MM.1S (cell line): ENCODE data around the gene POTEH.
"Not testable (repeated sequence)": the region's sequence is repeated elsewhere in the genome, so short reads cannot be mapped to it uniquely, and the experiment has no call there.

ENCODE experiments used
- CTCF ChIP-seq: fragments of 300-600 bp; sonication (generic); IDR thresholded peaks from 2 replicates; pipeline ENCODE4 v1.5.1; 2016; ENCODE audit warnings: antibody characterized with exemption, low read length, mixed read lengths
- EZH2 ChIP-seq: fragments of 300-600 bp; sonication (generic); optimal IDR thresholded peaks from 2 replicates; pipeline ENCODE3; 2017; ENCODE audit warnings: low read depth, mild to moderate bottlenecking, antibody characterized with exemption, low read length, mixed read lengths
- EZH2phosphoT487 ChIP-seq: fragments of 300-600 bp; sonication (generic); IDR thresholded peaks from 2 replicates; pipeline ENCODE4 v1.6.1; 2018; ENCODE audit warnings: antibody characterized with exemption, low read length

- not testable (repeated sequence) for TF ChIP-seq CTCF, EZH2phosphoT487, EZH2
Observed at GRCh38 chr22:15714125-15714524, 24.3 kb downstream of the POTEH start.
